NCI-H748 (cell line): ENCODE measurements around the gene ZNF420.
A peak's percentile ranks its signal among the peaks of the same experiment; 100 is the strongest.
"Not testable (repeated sequence)": the region's sequence is repeated elsewhere in the genome, so short reads cannot be mapped to it uniquely, and the experiment has no call there.

Experiments used
- DNase-seq: peaks from one replicate; lab custom pipeline; 2025; ENCODE audit not compliant: unreplicated experiment; lab: John Stamatoyannopoulos, UW

Gene ZNF420

GRCh38 chr19:37077934-37078716 lies at the start of gene ZNF420:
TSS of gene ZNF420 (plus strand) at chr19:37078433. CDS start at chr19:37089119, 10,686 bp downstream.
- DNase-seq = peak; percentile 99

- no peak for DNase-seq
These were observed 33.1 kb upstream of the ZNF420 start for GRCh38 chr19:37045140-37045539.

GRCh38 chr19:37055330-37055729 lies 22.9 kb upstream of the ZNF420 start:
- DNase-seq = no peak

- DNase-seq = no peak
These were observed 21.5 kb upstream of the ZNF420 start for GRCh38 chr19:37056776-37057175.

GRCh38 chr19:37059142-37059541 lies 19.1 kb upstream of the ZNF420 start:
- no peak for DNase-seq

- not testable (repeated sequence) for DNase-seq
These were observed 13.3 kb upstream of the ZNF420 start for GRCh38 chr19:37064886-37065285.

- DNase-seq = no peak
These were observed 4.1 kb upstream of the ZNF420 start for GRCh38 chr19:37074111-37074510.

- DNase-seq = no peak
These were observed 3.3 kb upstream of the ZNF420 start for GRCh38 chr19:37074819-37075362.

GRCh38 chr19:37076524-37076923 lies 1.7 kb upstream of the ZNF420 start:
- DNase-seq = not testable (repeated sequence)

- DNase-seq = peak; percentile 64
These were observed 716 bp upstream of the ZNF420 start for GRCh38 chr19:37077501-37077933.

GRCh38 chr19:37078717-37079032 lies 442 bp downstream of the ZNF420 start:
- no peak for DNase-seq

- DNase-seq = no peak
These were observed 1.0 kb downstream of the ZNF420 start for GRCh38 chr19:37079238-37079637.

GRCh38 chr19:37082307-37082706 lies 4.1 kb downstream of the ZNF420 start:
- DNase-seq = no peak

- DNase-seq = no peak
These were observed 8.9 kb downstream of the ZNF420 start for GRCh38 chr19:37087110-37087509.

GRCh38 chr19:37095859-37096258 lies 17.6 kb downstream of the ZNF420 start:
- DNase-seq = no peak

GRCh38 chr19:37098570-37098969 lies 20.3 kb downstream of the ZNF420 start:
- DNase-seq = no peak

GRCh38 chr19:37104135-37104534 lies 25.9 kb downstream of the ZNF420 start:
- DNase-seq = not testable (repeated sequence)

GRCh38 chr19:37111753-37112152 lies 33.5 kb downstream of the ZNF420 start:
- DNase-seq = peak; percentile 27

GRCh38 chr19:37114001-37114400 lies 35.8 kb downstream of the ZNF420 start:
- DNase-seq = no peak

- DNase-seq = not testable (repeated sequence)
These were observed 43.9 kb downstream of the ZNF420 start for GRCh38 chr19:37122093-37122492.

GRCh38 chr19:37127999-37128820 lies 50.0 kb downstream of the ZNF420 start:
- DNase-seq = peak; percentile 34

- no peak for DNase-seq
These were observed 50.6 kb downstream of the ZNF420 start for GRCh38 chr19:37128821-37129177.
